SK-N-MC (cell line): ENCODE data around the gene DLG2.

Experiments
- DNase-seq: peaks from one replicate; pipeline ENCODE4 v3.0.0-alpha.2; 2011; ENCODE audit warnings: low read depth, low spot score
- H3K27ac ChIP-seq: fragments of 200-600 bp; sonication (generic); 2 replicates; pipeline ENCODE4 v1.5.1; 2016; ENCODE audit warnings: mixed run types
- H3K36me3 ChIP-seq: fragments of 200-600 bp; sonication (generic); 2 replicates; pipeline ENCODE4 v1.6.1; 2017; ENCODE audit warnings: antibody characterized with exemption, low read length, mixed read lengths; ENCODE audit not compliant: insufficient read depth
- H3K4me3 ChIP-seq: fragments of 200-600 bp; sonication (generic); 2 replicates; pipeline ENCODE4 v1.5.1; 2016
- H3K9ac ChIP-seq: fragments of 200-600 bp; sonication (generic); 2 replicates; pipeline ENCODE4 v1.8.0; 2017; ENCODE audit warnings: mixed run types, mixed read lengths; ENCODE audit not compliant: insufficient read length
- H3K9me3 ChIP-seq: fragments of 200-600 bp; sonication (generic); 2 replicates; pipeline ENCODE4 v1.6.1; 2017; ENCODE audit warnings: low read depth, mild to moderate bottlenecking, antibody characterized with exemption, low read length, moderate library complexity, mixed read lengths
- EZH2 ChIP-seq: fragments of 200-600 bp; sonication (generic); IDR thresholded peaks from one replicate; pipeline ENCODE4 v1.6.1; 2017; ENCODE audit warnings: antibody characterized with exemption
- FOXP2 ChIP-seq: optimal IDR thresholded peaks from 2 replicates; pipeline ENCODE3; 2011; ENCODE audit warnings: mild to moderate bottlenecking, moderate library complexity; ENCODE audit not compliant: insufficient read depth; ENCODE audit errors: extremely low read length, control extremely low read depth
- POLR2AphosphoS5 ChIP-seq: IDR thresholded peaks from 2 replicates; pipeline ENCODE4 v1.6.1; 2012; ENCODE audit warnings: mild to moderate bottlenecking, low read depth, low read length, borderline replicate concordance

The DLG2 gene

DNA sequence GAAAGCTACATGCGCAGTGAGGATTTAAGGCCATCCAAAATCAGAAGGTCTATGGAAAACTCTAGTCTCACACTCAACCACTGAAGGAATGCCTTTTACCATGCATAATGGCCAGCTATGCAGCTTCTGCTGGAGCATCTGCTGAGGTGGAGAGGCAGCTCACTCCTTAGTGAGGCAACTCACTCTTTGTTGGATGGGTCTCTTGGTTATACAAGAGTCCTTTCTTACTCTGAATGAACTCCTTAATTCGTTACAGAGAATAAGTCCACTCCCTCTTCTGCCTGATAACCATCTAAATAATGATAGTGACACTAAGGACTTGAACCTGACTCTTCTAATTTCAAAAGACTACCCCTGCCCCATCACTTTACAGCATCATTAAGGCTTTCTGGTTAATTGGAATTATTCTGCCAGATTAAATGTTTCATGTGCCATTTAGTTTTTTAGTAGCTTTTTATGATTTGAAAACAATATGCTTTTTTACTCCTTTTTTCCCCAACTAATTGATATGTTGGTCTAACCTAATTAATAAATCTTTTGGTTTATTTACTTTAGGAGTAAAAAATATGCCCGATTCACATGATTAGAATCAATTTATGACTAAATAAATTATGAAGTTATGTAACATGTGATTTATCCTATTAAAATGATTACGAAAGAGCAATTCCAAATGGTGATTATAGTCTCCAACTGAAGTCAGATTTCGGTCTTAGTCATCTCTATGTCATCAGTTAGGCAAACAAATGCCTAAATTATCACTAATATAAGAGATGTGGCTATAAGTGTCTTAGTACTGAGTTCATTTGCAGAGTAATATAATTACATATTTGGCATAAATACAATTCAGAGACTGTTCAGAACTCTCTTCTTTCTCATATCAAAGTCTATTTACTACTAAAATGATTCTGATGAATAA, 2054.3 kb downstream of the DLG2 start:
- no peak for TF ChIP-seq FOXP2
- no peak for TF ChIP-seq POLR2AphosphoS5
- no peak for TF ChIP-seq EZH2
- Histone ChIP-seq H3K9me3 (no peaks in the 10 kb centered on the region), H3K4me3 (no peak overlapping the region), H3K9ac (no peak overlapping the region), H3K36me3 (no peaks in the 10 kb centered on the region), H3K27ac (peak overlapping the region; percentile 48)
- DNase-seq, result no peak

DNA sequence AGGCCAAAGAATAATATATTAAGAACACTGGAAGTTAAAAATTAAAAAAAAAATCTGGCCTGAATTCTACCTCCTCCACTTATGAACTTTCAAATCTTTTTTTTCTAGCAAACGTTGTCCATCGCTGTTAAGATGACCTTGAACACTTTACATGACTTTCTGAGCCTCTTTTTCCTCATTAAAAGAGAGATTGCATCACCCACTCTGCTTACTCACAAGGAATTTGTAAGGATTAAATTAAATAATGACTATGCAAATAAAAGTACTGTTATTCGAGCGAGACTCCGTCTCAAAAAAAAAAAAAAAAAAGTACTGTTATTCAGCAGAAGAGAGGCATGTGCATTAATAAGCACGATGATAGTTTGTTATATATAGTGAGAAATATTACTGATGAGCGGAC, 2055.8 kb downstream of the DLG2 start:
- Histone ChIP-seq H3K4me3 (peak overlapping the region; percentile 44), H3K9me3 (no peaks in the 10 kb centered on the region), H3K27ac (peak overlapping the region; percentile 69), H3K36me3 (0 out of 2 replicates have a peak, but pooled peaks cover 3% of the 10 kb centered on the region), H3K9ac (no peak overlapping the region)
- DNase-seq, result no peak
- TF ChIP-seq POLR2AphosphoS5 (no peak), EZH2 (no peak), FOXP2 (no peak)

DNA sequence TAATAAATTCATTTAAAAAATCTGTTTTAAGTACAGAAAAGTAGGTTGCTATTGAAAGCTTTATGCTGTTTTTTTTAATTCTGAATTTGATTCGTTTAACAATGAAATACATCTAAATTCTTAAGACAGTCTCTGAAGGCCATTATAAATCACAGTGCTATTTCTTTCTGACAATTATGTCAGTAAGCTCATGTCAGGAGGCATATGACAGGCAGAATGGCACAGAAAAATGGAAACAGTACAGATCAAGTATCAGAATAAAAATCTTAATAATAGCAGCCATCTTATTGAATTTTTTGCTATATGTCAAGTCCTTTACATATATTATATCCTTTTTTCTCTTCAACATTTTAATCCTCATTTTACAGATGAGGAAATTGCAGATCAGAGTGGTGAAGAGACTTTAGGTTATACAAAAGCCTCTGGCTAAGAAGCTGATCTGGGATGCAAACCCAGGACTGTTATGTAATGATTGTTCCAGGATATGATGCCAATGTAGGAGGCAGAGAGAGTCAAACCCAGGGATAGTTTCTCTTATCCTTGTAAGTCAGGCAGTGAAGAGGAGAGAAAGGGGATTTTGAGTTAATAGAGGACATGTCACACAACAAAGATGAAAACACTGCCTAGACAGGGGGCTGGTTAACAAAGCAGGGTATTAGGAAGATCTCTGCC, 2057.9 kb downstream of the DLG2 start:
- H3K9me3 ChIP-seq, result no peaks in the 10 kb centered on the region
- no peak overlapping the region for H3K9ac ChIP-seq
- DNase-seq, result no peak
- H3K36me3 ChIP-seq, result 0 out of 2 replicates have a peak, but pooled peaks cover 3% of the 10 kb centered on the region
- no peak overlapping the region for H3K4me3 ChIP-seq
- TF ChIP-seq POLR2AphosphoS5 (no peak), FOXP2 (no peak), EZH2 (no peak)
- peak overlapping the region; percentile 54 for H3K27ac ChIP-seq

DNA sequence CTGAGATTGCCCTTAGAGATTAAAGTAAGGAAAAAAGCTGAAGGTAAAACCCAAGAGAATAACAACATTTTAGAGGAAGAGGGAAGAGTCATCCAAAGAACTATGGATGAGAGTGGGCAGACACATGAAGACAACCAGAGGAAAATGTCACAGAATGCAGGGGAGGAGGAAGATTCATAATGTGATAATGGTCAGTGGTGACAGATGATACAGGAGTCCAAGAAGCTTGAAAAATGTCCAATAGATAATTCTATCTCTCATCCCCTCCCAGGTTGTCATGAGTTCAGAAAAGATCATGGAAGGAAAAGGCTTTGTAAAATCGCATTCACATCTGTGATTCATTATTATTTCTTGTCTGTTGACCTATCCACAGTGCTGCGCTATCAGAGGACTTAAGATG, 2058.6 kb downstream of the DLG2 start:
- H3K27ac ChIP-seq, result peak overlapping the region; percentile 54; the same call in 1 of the 2 replicates
- DNase-seq, result no peak
- TF ChIP-seq FOXP2, result no peak
- no peak for TF ChIP-seq EZH2
- H3K9me3 ChIP-seq, result no peaks in the 10 kb centered on the region
- no peak overlapping the region for H3K9ac ChIP-seq
- H3K4me3 ChIP-seq, result no peak overlapping the region
- 0 out of 2 replicates have a peak, but pooled peaks cover 3% of the 10 kb centered on the region for H3K36me3 ChIP-seq

DNA sequence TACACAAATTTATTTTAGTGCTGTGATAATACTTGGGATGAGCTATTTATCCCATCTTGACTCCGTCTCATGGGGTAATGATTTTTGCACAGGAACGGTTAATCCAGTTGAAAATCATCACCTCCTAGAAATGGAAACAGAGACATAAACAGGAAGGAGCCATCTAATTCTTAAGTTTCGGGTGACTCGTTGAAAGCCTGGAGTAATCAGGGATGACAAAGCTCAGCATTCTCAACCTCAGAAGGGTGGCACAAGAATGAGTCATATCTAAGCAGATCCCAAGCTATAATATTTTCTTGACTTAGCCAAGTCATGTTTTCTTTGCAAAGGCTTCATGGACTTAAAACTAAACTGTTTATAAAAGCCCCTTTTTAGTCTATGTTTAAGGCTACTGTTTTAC, 2060.2 kb downstream of the DLG2 start:
- Histone ChIP-seq H3K9ac (no peak overlapping the region), H3K4me3 (no peak overlapping the region), H3K27ac (peak overlapping the region; percentile 10; the same call in 1 of the 2 replicates), H3K9me3 (no peaks in the 10 kb centered on the region), H3K36me3 (0 out of 2 replicates have a peak, but pooled peaks cover 3% of the 10 kb centered on the region)
- no peak for DNase-seq
- no peak for TF ChIP-seq POLR2AphosphoS5
- no peak for TF ChIP-seq EZH2
- no peak for TF ChIP-seq FOXP2

DNA sequence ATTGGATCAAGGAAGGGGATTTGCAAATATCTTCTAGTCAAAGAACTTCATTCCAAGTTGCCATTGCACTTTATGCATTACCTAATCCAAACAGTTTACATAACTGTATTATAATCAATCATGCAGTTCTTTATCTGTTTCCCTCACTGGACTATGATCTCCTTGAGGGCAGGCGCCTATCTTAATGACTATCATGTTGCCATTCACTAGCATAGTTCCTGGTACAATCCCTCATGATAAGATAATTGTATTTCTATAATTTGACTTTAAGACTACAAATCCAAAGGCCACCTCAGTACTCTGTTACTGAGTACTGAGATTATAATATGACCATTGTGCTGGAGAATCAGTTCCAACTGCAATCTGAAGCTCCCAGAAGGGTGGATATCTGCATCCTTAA, 2062.3 kb downstream of the DLG2 start:
- Histone ChIP-seq H3K27ac (no peak overlapping the region), H3K9me3 (no peaks in the 10 kb centered on the region), H3K9ac (no peak overlapping the region), H3K4me3 (no peak overlapping the region), H3K36me3 (0 out of 2 replicates have a peak, but pooled peaks cover 8% of the 10 kb centered on the region)
- no peak for TF ChIP-seq EZH2
- TF ChIP-seq FOXP2, result no peak
- TF ChIP-seq POLR2AphosphoS5, result no peak
- DNase-seq, result no peak

DNA sequence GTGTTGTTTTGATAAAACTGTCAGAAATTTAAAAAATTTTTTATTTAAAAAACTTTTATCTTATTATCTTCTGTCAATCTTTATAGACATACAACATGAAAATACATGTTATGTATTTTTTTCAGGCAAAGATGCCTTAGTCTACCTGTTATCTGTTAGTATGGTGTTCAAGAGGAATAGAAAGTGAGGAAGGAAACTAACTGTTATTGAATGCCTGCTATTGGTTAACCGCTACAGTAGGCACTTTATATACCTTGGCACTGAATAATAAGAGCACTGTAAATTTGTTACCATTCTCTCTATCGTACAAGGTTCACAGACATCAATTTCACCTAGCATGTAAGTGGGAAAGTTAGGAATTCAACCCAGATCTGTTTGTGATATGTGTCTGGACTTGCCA, 2068.9 kb downstream of the DLG2 start:
- 0 out of 2 replicates have a peak, but pooled peaks cover 4% of the 10 kb centered on the region for H3K36me3 ChIP-seq
- no peak overlapping the region for H3K4me3 ChIP-seq
- no peak overlapping the region for H3K27ac ChIP-seq
- TF ChIP-seq FOXP2 (no peak), EZH2 (no peak), POLR2AphosphoS5 (no peak)
- DNase-seq, result no peak
- no peak overlapping the region for H3K9ac ChIP-seq
- no peaks in the 10 kb centered on the region for H3K9me3 ChIP-seq

DNA sequence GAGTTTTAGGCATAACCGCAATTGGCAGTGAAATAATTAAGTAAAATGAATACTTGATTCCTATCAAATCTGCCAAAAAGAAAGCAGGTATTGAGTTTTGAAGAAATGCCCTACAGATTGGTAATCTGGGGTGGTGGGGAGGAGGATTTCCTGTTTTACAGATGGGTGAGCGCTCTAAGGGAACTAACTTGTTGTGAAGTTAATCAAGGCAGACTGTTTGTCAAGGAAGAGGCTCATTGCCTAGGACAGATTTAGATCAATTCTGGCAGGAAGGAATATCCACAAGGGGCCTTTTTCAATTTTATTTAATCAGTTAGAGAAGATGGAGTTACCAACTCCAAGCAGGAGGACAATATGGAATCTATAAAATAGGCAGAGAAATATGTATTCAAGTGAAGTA, 2069.5 kb downstream of the DLG2 start:
- no peak for DNase-seq
- Histone ChIP-seq H3K27ac (no peak overlapping the region), H3K36me3 (0 out of 2 replicates have a peak, but pooled peaks cover 4% of the 10 kb centered on the region), H3K9me3 (no peaks in the 10 kb centered on the region), H3K9ac (no peak overlapping the region), H3K4me3 (no peak overlapping the region)
- TF ChIP-seq FOXP2 (no peak), POLR2AphosphoS5 (no peak), EZH2 (no peak)
